ENCODE results near the gene SZRD1.

The SZRD1 gene

DNA sequence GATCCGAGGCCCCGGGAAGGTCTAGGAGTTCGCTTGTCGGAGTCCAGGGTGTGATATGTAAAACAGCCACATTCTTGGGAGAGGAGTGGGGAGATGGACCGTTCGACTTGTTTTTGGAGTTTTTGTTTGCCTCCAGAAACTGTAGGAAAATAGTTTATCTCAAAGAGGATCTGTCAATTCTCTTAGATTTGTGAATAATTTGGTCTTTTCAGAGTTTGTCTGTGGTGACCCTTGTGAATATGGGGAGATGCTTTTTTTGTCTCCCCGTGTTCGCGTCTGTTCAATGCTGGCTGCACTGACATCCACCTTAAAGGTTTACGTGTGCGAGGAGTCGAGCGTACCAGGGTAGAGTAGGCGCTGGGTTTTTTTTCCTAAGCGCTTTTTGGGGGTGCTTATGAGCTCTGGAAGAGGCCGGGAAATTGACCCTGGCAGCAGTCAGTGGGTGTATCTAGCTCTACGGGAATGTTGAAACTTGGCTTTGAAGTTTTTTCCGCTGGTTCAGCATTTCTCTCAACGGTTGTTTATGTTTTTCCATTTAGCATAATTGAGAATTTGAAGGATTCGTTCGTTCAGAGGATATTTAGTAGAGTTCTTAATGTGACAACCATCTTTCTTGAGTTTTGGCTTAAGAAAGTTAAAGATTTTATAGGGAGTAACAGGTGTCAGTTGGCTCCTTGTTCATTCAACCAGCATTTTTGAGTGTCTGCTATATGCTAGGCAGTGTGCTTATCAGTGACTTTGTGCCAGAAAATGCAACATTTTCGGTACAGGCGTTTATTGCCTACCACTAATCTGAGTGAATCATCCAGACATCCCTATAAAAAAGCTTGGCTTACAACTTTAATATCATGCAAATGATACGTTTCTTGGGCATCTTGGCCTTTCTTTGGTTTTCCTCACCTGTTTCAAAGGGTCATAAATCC lies 1.2 kb downstream of the SZRD1 start:
- no peak for DNase-seq

DNA sequence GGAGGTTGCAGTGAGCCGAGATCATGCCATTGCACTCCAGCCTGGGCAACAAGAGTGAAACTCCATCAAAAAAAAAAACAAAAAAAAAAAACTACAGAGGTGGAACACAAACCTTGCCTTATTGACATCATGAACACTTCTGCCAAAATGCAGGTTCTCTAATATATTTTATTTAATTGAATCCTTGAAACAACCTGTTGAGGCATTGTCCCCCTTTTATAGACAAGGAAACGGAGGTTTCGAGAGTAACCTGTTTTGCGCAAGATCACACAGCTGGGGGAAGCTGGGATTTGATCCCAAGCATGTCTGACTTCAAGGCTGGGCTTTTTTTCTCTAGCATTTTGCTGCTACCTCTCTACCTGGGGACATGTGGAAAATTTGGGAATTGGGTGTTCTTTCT lies 2.8 kb downstream of the SZRD1 start:
- no peak for DNase-seq

DNA sequence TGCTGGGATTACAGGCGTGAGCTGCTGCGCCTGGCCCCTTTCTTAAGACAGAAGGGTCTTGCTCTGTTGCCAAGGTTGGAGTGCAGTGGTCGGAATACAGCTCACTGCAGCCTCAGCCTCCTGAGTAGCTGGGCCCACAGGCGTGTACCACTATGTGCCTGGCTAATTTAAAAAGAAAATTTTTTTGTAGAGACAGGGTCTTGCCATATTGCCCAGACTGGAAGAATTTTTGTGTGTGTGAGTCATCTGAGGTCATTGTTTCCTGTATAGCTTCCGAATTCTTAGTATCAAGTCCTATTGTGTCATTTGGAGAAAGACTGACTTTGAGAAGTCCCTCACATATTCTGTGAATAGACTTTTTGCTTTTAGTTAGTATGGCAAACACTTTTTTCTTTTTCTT lies 4.7 kb downstream of the SZRD1 start:
- peak; percentile 62 for DNase-seq

DNA sequence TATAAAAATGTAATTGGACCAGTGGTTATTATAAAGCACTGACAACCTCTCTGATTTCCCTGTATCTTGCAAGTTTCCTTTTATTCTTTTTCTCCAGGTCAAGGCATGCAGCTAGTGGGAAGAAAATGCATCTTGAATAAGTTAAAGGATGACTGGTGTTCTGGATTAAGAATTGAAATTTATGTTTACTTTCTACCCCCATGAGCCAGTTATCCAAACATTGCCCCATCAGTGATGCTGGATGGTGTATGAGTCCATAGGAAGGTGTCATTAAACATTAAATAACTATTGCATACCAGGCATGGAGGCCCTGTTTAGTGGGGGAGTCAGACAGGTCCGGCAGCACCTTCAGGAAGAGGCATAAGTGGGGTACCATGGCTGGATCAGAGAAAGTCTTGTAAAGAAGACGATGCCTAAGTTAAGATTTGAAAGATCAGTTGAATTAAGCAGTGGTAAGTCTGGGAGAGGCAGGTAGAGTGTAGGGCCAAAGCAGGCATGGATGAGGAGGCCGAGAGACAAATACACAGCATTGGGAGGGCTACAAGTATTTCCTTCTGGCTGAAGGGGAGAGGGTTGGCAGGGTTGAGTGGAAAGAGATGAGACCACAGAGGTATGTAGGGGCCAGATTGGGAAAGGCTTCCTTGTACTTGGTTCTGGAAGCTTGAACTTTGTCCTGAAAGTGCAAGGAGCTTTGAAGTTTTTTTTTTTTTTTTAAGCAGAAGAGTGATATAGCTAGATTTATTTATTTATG lies 5.7 kb downstream of the SZRD1 start:
- no peak for DNase-seq

DNA sequence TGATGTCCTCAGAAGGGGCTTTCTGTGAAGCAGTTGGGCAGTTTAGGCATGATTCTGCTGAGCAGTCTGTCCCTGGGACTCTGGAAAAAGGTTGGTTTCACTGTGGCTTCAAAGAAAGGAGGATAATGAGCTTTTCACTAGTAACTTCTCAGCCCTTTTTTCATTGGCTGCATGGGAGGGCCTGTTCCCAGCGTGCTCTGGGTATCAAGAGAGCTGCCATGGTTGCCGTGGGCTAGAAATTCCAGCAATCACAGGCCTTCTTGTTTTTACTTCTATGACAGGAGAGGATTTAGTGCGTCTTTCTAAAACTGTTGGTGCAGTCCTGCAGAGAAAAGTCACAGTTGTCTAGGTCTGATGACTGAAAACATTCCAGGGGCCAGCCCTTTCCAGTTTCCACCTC lies 7.2 kb downstream of the SZRD1 start:
- no peak for DNase-seq

DNA sequence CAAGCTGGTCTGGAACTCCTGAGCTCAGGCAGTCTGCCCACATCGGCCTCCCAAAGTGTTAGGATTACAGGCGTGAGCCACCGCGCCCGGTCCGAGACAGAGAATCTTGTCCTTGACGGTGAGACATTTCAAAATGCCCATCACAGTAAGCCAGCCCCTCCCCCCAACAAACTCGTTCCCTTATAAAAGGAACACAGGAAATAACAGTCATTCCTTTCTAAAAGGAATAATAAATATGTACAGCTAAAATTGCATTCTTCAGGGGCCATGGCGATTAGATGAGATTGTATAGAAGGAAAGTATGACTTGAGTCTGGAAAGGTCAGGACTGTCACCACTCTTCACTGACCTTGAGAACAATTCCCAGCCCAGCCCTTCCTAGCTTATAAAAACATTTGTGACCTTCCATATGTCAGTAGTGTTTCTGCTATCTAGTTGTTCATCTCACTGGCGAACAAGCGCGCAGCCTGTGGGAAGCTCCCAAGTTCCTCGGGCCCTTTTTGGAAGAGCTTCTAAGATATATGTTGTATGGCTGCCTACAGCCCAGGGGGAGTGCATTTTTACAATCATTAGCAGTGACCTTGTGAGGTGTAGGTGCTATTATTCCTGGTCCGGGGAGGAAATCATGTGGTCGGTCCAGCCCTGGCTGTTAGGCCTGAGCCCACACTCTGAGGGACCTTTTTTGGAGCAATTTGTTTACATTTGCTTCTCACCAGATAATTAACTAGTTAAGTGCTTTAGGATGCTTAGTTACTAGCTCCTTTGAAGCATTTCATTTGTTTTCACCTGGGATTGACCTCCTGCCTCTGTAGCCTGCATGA lies 8.7 kb downstream of the SZRD1 start:
- DNase-seq: no peak

DNA sequence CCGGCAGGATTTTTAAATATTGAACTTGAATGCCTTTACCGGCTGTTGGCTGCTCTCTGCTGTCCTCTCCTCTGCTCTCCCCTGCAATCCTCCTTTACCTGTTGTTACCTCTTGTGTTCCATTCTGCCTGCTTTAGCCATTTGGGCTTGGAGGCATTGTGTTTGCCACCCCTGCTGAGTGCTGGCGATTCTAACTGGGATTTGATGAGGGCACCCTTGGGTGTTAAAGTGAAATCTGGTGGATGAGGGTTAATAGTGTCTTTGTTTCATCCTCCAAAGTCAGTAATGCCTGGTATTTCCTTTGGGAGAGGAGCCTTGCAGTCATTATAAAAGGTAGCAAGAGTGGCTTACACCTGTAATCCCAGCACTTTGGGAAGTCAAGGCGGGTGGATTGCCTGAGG lies 9.9 kb downstream of the SZRD1 start:
- no peak for DNase-seq

DNA sequence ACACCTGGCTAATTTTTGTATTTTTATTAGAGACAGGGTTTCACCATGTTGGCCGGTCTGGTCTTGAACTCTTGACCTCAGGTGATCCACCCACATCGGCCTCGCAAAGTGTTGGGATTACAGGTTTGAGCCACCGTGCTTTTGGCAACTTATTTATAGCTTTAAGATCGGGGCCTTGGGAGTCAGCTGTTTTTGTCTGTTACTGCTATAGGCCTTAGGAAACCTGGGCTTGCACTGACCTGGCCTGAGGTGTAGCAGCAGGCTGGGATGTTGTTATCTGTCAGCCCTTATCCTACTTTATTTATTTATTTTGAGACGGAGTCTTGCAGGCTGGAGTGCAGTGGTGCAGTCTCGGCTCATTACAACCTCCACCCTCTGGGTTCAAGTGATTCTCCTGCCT lies 11.4 kb downstream of the SZRD1 start:
- DNase-seq: no peak

DNA sequence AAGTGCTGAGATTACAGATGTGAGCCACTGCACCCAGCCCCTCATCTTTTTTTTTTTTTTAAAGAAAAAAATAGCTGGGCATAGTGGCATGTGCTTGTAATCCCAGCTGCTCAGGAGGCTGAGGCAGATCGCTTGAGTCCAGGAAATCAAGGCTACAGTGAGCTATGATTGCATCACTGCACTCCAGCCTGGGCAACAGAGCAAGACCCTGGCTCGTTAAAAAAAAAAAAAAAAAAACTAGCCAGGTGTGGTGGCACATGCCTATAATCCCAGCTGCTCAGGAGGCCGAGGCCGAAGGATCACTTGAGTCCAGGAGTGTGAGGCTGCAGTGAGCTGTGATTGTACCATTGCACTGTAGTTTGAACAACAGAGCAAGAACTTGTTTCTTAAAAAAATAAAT lies 13.8 kb downstream of the SZRD1 start:
- no peak for DNase-seq

DNA sequence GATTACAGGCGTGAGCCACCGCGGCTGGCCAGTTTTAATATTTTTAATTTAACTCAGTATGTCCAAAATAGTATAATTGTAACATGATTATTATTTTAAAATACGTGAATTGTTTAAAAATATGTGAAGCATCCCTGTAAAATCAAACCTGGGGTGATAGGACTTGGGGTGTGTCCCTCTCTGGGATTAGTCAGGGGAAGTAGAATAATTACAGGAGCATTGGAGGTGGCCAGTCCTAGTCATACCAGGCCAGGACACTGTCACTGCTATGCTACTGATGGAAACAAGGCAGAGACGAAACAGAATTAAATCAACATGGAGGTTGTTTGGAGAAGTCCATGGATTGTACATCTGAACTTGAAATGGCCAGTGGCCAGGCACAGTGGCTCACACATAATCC lies 16.8 kb downstream of the SZRD1 start:
- DNase-seq: no peak

DNA sequence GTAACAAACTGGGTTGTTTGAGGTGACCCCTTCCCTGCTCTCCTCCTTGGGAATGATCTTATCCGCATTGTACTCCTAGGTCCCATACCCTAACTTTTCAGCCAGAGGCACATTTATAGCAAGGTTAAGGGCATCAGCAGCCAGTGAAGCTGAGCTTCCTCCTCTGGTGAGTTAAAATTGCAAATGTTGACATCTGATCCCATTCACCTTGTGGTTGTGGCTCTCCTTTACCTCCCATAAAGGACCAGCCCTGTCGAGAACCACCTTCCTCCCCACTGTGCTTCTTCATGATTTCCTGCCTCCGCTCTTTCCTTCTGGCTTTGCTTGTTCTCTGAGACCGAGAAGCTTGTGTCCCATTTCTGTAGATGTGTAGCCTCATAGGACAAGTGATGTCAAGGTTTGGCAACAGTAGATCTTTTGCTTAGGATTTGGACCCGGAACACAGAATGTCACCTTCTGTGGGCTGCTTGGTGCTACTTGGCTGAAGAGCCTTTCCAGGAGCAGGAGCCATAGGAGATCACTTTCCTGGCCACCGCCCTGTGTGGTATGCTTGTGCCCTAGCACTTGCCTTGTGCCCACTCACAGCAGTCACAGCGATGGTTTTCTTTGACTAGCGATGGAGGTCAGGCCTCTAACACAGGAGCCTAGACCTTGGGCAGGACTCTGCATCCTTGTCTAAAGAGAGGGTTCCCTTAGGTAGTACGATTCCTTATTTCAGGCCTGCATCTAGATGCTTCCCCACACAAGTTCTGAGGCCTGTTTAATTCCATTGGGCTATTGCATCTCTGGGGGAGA lies 18.8 kb downstream of the SZRD1 start:
- DNase-seq: no peak

DNA sequence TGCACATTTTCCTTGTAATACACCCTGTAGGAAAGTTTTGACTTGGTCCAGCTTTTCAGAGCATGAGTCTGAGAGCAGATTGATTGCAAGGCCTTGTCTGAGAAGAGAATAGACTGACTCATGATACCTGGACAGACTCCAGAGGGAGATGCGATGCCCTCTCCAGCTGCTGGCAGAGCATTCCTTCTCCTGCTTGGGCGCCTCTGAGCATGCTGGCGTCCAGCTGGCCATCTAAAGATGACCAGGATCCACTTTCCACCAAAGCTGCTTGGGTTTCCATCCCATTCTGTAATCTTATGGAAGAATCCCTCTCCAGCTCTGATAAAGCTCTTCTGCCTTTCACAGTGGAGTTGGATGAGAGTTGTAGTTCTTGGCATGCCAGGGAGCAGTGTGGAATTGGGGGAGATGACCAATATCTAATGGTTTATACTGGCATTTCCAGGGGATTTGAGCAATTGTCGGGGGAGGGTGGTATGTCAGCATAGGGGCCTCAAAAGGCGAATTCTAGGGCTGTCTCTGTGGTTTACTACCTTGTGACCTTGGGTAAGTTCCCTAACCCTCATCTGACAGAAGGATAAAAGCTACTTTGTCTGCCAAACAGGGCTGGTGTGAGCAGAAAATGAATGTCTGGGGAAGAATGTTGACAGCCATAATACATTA lies 19.5 kb downstream of the SZRD1 start:
- DNase-seq: no peak

DNA sequence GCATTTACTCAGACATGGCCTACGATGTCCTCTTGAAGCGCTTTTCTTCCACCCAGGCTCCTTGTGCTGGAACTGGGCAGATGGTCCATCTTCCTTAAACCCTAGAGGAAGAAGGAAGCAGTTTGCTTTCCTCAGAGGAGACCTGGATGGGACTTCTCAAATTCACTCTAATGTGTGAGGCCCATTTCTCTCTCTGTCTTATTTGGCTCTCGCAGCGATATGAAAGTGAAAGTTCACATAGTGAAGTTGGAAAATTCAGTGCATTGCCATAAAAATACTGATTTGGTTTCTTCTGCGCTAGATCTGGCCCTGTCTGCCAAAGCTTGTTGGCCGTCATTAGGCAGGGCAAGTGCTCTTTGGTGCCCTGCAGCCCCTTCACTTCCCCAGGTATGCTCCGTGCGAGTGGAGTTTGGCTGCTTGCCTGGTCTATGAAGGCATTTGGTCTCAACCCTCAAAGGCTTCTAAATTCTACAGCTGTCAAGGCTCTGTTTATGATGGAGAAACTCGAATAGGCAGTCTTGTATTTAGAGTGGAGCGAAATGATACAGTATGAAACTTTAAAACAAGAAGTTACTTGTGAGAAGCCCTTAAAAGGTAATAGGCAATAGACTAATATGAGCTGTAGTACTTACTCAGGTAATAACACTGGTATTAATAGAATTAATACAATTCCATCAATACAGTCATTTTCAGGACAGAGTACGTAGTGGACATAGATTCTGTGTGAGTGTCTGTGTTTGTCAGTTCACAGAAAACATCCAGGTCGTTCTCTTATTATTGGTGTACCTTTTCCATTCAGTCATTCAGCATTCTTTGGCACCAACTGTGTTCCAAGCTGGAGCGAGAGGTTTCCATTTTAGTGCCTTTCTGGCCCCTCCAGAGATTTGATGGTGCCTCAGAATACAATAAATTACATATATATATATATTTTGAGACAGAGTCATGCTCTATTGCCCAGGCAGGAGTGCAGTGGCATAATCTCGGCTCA lies 20.5 kb downstream of the SZRD1 start:
- no peak for DNase-seq

DNA sequence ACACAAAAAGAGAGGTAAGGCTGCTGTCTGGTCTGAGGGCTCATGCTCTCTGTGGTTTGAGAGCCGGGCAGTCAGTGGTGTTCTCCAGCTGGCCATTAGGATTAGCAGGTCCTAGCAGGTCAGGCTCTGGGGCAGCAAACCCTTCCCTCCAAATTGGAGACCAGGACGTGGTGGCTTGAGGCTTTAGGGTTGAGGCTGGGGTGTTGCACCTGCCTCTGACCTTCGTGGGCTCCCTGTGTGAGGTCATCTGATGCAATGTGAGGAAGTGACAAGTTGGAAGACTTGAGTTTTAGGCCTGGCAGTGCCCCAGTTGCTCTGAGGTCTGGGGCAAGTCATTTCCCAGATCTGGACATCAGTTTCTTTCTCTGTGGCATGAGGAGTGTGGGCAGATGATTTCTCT lies 24.4 kb downstream of the SZRD1 start:
- DNase-seq: no peak

DNA sequence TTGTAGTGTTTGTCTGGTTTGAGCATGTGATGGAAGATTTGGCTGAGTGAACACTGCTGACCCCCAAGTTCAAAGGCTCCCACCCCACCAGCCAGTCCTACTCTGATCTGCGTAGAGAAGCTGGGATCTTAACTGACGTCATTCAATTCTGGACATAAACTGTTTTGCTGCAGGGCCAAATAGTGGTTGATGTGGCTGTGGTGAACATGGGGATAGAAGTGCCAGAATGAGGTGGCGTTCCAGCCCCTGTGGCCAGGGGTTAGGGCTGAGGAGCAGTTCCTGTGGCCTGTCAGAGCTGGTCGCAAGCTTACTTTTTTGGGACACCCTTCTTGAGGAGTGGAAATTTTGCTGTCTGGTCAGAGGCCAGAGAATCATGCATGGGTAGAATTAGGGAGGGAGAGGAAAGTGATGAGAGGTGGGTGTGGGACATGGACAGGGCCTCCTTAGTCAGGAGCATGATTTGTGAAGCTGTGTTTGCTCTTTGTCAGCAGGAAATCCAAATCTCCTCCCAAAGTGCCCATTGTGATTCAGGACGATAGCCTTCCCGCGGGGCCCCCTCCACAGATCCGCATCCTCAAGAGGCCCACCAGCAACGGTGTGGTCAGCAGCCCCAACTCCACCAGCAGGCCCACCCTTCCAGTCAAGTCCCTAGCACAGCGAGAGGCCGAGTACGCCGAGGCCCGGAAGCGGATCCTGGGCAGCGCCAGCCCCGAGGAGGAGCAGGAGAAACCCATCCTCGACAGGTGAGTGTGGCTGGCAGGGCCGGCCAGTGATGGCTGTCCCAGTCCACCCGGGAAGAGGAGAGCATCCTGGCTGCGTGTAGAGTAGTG lies 25.9 kb downstream of the SZRD1 start:
- no peak for DNase-seq

DNA sequence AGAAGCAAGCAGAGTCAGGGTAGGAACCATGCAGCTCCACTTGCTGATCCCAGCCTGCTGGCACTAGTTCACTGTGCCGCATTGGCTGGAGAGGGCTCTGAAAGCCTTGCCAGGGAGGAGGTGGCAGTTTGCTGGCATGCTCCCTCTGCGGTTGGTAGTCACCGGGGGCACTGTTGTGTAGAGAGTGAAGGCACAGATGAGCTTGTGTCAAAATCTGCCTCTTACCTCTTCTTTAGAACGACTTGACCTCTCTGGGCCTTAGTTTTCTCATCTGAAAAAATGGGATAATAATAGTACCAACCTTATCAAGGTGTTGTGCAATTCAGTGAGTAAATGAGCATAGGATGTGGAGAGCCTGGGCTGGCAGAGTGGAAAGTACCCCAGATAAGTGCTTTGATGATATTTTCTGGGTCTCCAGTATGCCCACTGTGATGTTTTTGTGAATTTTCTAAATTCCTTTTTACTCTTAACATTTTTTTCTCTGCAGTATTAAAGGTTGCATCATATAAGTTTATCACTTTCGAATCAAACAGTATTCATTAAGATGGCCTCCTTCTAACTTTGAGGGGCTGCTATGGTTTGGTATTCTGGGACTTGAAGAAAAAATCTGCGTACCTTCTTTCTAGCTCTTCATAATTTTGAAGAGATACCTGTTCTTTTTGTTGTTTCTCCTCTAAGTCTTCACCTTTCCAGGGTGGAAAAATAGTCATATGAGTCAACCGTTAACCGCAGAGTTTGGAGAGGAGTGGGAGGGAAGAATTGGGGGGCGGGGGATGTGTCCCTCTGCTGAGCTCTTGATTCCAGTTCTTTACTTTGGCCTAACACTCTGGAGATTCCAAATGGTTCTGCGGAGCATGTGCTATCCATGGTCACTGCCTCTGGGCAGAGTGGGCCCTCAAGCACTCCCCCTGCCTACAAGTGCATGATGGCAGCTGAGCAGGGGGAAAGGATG lies 26.8 kb downstream of the SZRD1 start:
- DNase-seq: no peak

DNA sequence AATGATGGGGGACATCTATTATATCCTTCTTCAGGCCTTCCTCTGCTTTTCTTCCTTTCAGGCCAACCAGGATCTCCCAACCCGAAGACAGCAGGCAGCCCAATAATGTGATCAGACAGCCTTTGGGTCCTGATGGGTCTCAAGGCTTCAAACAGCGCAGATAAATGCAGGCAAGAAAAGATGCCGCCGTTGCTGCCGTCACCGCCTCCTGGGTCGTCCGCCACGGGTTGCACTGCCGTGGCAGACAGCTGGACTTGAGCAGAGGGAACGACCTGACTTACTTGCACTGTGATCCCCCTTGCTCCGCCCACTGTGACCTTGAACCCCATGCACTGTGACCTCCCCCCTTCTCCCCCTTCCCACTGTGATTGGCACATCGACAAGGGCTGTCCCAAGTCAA lies 27.9 kb downstream of the SZRD1 start:
- no peak for DNase-seq

DNA sequence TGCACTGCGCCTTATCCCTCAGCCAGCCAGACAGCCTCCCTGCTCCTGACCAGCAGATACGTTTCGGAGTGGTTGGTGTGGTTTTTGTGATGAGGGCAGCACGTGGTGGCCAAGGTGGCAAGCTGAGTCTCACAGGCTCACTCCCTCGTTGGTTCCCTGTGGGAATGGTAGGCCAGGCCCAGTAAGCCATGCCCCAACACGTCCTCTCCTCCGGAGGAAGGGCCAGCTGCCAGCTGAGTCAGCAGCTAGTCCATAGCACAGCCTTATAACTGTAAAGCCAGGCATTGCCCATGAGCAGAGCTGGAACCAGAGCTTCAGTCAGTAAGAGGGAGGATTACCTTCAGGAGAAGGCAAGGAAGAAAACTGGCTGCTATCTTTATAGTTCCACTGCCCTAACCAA lies 29.5 kb downstream of the SZRD1 start:
- no peak for DNase-seq

DNA sequence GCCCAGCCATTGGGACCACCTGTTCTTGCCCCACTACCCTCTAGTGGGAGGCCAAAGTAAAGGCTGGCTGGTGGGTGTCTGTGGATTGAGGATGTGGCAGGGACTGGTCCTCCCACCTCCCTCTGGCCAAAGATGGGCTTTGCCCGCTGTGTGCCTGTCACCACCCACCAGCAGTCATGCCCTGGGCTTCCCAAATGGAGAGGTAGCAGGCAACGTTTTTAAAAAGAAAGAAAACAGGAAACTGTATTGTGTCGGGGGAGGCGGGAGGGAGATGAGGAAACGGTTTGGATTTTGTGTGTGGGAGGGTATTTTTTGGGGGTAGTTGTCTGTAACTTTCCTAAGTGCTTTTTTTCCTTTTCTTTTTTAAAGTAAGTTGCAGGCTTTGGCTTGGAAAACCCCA lies 30.1 kb downstream of the SZRD1 start:
- no peak for DNase-seq

All from activated CD8-positive, alpha-beta memory T cell treated with anti-CD3 and anti-CD28 coated beads for 24 hours (primary cell).